GM21529 (cell line): ENCODE data around the gene CES4A.

Experiments used
- ATAC-seq: cut with Tn5 transposase; IDR thresholded peaks from one replicate; pipeline ENCODE4 v1.9.1; 2021; ENCODE audit not compliant: unreplicated experiment

CES4A gene

DNA sequence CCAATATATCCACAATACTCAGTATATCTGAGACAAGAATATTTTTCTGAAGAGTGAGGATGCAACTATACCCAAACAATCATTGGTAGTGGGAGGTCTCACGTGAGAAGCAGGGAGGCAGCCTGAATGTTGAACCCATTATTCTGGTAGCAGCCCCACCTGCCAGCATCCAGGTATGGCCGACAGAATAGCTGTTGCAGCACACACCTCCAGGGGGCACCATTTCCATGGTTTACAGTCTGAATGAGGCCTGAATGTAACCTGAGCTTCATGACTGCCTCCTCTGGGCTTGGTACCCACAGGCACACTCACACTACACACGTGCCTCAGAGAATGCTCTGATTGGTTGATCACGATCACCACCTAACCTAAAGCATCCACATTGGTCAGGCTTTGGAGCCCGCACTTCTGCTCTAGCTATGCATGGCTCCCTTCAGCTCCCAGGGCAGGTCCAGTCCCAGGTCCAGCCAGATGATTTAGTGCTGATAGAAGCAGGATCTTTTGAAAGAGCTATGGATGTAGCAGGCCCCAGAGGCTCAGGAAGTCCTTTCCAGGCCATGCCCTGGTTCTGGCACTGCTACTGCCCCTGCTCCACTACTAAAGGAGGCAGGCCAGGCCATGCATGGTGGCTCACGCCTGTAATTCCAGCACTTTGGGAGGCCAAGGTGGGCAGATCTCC, 29.6 kb downstream of the CES4A start:
- ATAC-seq = peak; percentile 87

DNA sequence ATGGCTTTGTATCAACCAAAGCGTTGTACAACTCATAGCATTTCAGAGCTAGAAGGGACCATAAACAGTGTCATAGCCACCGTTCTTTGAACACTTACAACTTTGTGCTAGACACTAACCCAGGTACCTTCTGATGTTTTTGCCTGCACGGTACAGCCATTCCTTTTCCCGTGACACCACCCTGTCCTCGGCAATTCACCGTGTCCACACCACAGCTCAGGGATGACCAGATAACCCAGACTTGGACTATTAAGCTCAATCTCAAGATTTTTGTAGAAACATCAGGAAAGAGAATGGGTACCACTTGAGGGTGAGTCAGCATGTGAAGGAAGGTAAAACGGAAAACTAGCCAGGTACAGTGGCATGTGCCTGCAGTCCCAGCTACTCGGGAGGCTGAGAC, 30.8 kb downstream of the CES4A start:
- no peak for ATAC-seq

DNA sequence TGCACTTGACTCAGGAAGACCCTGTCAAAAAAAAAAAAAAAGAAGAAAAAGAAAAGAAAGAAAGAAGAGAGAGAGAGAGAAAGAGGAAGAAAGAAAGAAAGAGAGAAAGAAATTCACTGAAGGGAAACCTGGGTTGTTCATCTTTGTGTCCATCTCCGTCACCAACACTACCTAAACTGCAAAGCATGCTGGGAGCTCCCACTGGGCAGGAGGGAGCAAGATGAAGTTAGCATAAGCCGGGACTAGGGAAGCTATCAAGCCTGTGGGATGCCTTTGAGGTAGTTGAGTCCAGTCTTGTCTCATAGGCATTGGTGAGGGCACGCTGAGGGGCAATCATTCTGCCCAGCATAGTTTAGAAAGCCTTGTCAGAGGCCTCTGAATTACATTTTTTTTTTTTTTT, 32.9 kb downstream of the CES4A start:
- no peak for ATAC-seq

DNA sequence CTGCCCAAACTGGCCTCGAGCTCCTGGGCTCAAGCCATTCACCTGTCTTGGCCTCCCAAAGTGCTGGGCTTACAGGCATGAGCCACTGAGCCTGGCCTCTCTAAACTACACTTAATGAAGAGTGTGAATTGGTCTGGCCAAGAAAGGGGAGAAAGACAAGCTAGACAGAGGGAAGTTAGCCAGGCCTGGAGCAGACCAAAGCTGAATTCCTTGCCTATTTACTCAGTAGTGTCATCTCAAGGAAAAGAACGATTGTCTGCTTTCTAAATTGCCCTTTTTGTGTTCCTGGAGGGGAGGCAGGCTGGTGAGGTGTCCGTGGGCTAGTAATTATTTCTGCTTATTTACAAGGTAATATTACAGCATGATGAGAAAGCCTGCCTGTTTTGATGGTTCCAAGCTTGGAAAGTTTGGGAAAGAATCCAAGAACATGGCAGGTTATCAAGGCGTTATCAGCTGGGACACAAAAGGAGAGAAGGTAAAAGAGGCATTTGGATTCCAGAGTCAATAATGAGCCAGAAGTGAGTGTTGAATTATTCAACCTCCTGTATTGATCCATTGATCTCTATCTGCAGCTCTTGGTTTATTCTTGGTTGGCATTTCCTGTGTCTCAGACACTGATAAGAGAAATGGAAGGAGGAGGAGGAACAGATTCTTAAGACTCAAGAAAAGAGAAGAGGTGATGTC, 34.3 kb downstream of the CES4A start:
- no peak for ATAC-seq

DNA sequence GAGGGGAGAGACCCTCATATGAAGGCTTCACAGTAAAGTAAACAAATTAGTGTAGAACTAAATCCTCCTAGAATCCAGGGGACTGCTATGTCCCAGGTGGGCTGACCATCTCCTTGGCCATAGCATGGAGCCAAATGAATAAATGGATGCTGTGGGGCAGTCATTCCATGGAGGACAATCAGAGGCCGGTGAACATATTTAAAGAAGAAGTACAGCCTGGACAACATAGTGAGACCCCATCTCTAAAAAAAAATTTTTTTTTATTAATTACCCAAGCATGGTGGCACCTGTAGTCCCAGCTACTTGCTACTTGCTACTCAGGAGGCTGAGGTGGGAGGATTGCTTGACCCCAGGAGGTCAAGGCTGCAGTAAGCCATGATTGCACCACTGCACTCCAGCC, 35.3 kb downstream of the CES4A start:
- no peak for ATAC-seq

DNA sequence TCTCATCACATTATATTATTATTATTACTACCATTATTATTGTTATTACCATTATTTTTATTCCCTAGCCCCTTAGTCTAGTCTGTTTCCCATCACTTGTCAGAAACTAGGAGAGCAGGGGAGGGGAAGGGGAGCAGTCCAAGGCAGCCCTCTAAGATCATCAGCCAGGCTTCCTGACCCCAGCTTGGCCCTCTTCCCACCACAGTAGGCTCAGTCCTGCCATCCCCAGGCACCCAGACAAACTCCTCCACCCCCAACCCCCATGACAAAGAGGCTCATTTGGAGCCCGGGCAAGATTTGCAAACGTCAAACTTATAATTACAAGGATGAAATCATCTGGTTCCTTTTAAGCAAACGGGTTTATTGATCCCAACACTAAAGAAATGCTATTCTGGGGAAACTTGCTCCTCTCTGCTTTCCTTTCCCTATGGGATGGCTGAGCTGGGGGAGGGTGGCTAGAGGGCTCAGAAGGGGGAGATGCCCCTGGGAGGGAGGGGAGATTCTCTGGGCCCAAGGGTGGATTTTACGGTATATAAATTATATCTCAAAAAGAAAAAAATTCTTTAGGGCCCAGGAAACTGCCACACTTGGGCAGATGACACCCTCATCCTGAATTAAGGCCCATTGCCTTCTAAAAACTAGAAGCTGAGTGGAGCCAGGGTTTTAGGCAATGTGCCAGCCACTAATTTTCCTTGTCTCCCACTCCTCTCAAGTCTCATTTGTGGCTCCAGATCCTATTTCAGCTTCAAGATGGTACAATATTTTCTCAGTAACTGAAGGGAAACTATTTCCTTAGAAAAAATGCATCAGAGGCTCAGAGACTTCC, 36.2 kb downstream of the CES4A start:
- no peak for ATAC-seq

DNA sequence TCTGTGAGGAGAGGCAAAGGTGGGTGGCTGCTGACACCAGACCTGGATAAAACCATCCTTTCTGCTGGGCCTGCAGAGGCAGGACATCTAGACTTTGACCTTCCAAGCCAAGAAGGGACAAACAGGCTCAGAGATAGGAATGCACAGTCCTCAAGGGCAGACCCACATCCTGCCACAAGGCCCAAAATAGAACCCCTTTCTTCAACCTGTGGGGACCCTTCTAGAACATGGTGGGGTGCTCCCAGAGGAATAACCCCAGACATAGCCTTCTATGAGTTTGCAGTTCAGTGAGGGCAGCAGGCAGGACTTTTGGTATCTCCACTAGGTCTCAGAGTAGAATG, 36.8 kb downstream of the CES4A start:
- no peak for ATAC-seq

DNA sequence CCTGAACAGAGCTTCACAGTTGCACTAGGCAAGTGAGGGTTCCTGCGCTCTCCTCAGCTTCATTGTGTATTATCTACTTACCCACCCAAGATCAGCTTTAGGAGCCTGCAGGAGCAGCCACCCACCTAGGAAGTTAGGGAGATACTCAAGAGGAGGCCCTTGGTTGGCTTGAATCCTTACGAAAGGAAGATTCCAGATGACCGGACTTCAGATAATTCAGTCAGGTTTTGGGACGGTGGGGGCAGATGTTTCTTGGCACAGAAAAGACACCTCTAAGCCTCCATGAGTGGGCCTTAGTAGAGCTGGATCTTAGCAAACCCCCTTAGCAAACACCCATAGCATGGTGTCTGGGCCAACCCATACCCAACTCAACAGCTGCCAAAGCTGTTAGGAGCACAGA, 38.2 kb downstream of the CES4A start:
- ATAC-seq = no peak

DNA sequence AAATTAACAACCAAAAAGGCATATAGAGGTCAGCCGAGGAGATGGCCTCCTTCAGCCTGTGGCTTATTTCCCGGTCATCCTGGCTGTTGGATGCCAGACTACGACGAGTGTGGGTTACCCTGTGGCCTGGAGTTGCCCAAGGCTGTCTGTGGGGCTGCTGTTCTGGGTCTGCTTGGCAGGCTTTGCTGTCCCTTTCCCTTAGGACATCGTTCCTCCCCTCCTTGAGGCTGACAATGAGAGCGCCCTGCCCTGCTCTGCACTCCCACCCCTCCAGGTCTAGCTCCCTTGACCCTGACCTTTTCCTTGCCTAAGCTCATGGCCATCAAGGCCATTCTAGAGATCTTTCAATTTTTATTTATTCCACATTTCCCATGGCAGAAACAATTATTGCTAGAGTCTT, 38.7 kb downstream of the CES4A start:
- no peak for ATAC-seq

DNA sequence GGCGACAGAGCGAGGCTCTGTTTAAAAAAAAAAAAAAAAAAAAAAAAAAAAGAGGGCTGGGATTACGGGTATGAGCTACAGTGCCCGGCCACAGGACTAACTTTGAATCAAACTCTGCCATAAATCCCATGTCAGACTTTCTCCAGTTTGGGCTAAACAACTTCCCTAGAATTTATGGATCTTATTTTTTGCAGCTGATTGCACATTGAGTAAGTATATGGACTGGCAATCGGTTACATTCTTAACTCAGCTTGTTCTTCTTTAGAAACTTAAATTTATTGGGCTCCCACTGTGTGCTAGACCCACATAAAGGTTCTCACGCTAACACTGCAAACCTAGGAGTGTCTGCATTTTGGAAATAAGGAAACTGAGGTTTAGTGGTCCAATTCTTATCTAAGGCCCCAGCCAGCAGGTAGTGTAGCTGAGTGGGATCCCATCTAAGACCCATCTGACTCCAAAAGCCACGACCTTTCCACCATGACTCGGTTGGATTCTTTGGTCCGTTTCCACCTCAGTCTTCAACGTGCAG, 39.8 kb downstream of the CES4A start:
- no peak for ATAC-seq

DNA sequence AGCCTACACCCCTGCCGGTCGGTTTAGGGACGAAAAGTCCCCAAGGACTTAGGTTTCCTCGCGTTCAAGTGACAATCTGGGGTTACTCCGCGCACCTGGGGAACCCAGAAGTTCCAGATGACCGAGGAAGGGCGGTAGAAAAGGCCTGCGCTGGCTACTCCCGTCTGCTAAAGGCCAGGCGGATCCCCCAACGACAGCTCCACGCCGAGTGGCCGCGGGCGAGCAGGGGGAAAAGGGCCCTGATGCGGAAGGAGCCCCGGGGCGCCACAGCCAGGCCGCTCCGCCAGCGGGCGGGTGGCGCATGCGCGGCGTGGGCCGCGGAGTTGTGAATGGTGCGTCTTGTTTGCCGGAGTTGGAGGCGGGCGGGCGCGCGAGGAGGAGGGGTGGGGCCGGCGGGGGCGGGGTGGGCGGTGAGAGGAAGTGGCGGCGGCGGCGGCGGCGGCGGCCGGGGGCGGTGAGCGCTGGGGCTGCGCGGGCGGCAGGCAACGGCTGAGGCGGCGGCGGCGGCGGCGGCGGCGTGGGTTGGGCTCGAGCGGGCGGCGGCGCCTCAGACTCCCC, 40.4 kb downstream of the CES4A start, which contains the start of gene CBFB:
TSS of gene CBFB (plus strand) at position 454 of the 558 bp plus-strand sequence. CDS start 259 bp downstream, outside the sequence.
- ATAC-seq = peak; percentile 68

DNA sequence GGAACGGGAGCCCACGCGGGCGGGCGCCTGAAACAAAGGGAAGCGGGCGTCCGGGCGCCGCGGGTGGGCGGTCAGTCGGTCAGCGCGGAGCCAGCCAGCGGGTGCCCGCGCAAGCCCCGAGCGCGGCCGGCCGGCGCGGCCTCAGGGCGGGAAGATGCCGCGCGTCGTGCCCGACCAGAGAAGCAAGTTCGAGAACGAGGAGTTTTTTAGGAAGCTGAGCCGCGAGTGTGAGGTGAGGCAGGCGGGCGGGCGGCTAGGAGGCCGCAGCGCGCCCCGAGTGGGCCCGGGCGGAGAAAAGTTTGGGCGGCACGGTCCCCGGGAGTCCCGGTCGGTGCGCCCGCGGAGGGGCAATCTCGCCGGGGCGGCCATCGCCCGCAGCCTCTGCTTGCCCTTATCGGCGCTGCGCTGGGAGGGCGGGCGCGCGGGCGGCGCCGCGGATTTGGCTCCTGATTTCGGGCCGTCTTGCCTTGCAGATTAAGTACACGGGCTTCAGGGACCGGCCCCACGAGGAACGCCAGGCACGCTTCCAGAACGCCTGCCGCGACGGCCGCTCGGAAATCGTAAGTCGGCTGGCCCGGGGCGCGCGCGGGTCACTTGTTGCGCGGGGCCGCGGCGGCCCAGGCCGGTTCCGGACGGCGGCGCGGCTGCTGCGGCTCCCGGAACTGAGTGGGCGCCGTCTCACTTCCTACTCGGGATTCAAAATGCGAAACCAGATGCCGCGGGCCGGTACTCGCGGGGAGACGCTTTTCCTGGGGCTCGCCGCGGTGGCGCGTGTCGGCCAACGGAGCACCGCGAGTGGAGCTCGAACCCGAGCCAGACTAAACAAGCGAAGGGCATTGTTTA, 41.1 kb downstream of the CES4A start:
- peak; percentile 38 for ATAC-seq

DNA sequence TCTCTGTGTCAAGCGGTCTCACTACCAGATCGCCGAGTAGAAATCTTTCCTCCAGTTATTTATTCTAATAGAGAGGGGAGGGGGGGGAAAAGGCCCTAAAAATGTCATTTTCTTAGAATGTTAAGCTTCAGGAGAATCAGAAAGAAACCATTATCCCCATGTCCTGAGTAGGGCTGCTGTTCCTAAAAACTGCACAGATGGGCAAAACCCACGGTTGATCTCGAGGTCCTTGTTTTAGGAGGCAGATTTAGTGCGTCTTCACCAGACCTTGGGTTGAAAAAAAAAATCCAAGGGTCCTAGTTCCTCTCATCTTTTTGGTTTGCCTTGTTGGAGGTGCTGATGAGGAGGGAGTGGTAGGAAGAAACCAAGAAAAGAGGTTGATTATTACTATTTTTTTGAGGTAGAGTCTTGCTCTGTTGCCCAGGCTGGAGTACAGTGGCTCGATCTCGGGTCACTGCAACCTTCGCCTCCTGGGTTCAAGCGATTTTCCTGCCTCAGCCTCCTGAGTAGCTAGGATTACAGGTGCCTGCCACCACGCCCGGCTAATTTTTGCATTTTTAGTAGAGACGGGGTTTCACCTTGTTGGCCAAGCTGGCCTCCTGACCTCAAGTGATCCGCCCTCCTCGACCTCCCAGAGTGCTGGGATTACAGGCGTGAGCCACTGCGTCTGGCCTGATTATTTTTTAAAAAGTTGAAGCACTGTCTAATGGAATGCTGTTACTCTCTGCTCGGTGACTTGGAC, 42.0 kb downstream of the CES4A start:
- no peak for ATAC-seq

DNA sequence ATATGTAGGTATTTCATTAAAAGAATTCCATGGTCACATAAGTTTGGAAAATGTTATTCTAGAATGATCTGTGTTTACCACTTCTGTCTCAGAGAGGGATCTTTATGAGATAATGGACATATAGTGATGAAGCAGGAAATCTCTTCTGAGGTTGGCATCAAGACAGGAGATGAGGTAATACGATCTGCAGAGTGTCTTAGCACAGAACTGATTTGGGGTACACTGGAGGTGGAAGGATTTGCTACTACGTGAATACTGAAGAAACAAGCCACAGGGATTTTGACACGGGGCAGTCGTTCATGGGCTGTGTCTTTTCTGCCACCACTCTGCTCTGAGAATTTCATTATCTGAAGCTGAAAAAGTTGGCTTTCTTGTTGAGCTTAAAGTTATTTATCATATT, 46.1 kb downstream of the CES4A start:
- no peak for ATAC-seq

DNA sequence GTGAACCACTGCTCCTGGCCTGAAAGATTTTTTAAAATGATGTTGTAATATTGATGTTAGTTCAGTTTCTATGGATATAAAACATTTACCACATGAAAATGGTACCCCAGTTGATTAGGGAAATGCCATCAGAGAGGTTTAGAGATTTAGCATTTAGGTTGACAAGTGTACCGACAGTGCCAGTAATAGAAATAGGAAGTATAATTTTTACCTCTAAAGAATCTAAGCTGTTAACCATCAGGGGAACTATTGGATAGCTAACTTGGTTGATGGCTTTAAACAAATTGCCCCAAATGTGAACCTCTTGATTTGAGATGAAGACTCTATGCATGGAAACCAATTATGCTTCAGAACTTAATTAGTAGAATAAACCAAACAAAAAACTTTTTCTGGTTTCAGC, 47.0 kb downstream of the CES4A start:
- no peak for ATAC-seq

DNA sequence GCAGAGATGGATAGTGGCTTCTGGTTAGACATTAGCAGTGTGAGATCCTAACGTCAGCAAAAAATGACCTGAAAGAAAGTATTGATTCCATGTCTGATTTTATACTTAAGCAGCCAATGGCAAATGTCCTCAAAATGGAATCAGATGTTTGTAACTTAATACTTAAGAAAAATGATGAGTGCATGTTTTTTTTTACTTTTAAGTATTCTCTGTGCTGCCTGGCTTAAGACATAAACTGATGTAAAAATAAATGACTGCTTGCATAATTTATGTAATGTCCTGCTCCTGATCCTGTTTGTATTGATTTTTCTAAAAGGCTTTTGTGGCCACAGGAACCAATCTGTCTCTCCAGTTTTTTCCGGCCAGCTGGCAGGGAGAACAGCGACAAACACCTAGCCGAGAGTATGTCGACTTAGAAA, 47.9 kb downstream of the CES4A start:
- ATAC-seq = no peak

DNA sequence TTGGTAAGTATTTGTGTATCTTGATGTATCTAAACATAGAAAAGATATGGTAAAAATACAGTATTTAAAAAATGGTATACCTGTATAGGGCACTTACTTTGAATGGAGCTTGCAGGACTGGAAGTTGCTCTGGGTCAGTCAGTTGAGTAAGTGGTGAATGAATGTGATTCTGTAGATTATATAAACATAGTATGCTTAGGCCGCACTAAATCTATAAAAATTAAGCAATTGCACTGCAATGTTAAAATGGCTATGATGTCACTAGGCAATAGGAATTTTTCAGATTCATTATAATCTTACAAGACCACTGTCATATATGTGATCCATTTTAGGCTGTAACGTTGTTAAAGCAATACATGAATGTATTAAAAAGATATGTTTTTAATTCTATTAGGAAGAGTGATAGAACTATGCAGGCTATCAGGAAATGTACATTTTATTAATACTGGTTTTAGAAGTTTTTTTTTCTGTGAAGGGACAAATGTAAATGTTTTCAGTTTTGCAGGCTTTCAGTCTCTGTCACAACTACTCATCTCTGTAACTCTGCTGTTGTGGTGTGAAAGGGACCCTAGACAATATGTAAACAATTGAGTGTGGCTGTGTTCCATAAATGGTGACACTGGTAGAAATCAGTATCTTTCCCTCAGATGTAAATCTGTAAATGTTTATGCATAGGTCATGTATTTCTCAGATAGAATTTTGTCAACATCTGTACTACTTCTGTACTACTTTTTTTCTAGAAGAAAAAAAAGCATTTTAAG, 51.1 kb downstream of the CES4A start:
- no peak for ATAC-seq

DNA sequence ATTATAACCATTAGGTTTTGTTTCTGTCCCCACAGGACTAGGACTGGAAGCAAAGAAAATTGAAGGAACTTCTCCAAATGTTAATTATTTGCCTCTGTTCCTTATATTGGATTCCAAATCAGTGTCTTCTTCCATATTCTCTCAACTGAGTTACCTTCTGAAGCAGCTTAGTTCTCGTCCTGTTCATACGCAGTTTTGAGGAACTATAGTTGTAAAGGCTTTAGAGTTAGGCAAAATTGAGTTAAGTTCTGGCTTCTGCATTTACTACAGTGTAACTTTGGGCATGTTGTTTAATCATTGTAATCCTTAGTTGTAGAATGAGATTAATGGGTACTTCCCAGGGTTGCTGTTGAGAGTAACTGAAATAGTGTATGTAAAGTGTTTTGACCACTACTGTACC, 51.8 kb downstream of the CES4A start:
- no peak for ATAC-seq

DNA sequence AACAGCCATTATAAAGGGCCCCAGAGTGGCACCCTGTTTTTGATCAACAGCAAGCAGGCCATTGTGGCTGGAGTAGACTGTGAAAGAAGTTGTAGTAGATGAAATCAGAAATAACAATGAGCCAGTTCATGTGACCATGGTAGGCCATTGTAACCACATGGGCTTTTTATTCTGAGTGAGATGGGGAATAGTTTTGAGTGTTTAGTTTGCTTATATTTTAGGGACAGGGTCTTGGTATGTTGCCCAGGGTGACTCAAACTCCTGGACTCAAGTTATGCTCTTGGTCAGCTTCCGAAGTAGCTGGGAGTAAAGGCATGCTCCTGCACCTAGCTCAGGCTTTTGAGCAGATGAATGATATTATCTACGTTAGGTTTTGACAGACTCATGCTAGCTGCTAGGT, 52.5 kb downstream of the CES4A start:
- ATAC-seq = no peak
